Spleen (tissue), 11 donors: ENCODE data around the gene ATP6V0E1. TPM values are rescaled to one million over a fixed set of nuclear protein-coding genes. Genes with fewer than 3 reads are reported as not detected.
A peak's percentile ranks its signal among the peaks of the same experiment; 100 is the strongest.

Experiments used
- DNase-seq: peaks from one replicate; pipeline ENCODE4 v3.0.0-alpha.2; 2020
- H3K27ac ChIP-seq, 8 donors: fragments of 200-600 bp; sonication (generic) in 7 of 8; 1 replicate in 4 of 8; 2 replicates in 4 of 8; pipeline versions ENCODE4 v1.5.0 to v1.8.0; 2016 to 2021; ENCODE audit warnings: inconsistent platforms in 4 of 8, mild to moderate bottlenecking in 4 of 8, moderate library complexity in 1 of 8
- H3K27me3 ChIP-seq, 7 donors: fragments of 200-600 bp; sonication (generic) in 6 of 7; replicated peaks in 1 of 7; 1 replicate in 4 of 7; 2 replicates in 3 of 7; pipeline versions ENCODE4 v1.5.0 to v1.8.0; 2016 to 2021; ENCODE audit warnings: inconsistent platforms in 3 of 7, mild to moderate bottlenecking in 1 of 7
- H3K36me3 ChIP-seq, 6 donors: fragments of 200-600 bp; sonication (generic) in 5 of 6; 1 replicate in 4 of 6; 2 replicates in 2 of 6; pipeline versions ENCODE4 v1.5.0 to v1.8.0; 2016 to 2021; ENCODE audit warnings: inconsistent platforms in 2 of 6
- H3K4me1 ChIP-seq, 6 donors: fragments of 200-600 bp; sonication (generic) in 5 of 6; 1 replicate in 3 of 6; 2 replicates in 3 of 6; pipeline versions ENCODE4 v1.5.0 to v1.8.0; 2016 to 2021; ENCODE audit warnings: inconsistent platforms in 3 of 6
- H3K4me3 ChIP-seq, 8 donors: fragments of 200-600 bp; sonication (generic) in 7 of 8; 1 replicate in 4 of 8; 2 replicates in 4 of 8; pipeline versions ENCODE4 v1.5.0 to v1.8.0; 2016 to 2021; ENCODE audit warnings: inconsistent platforms in 4 of 8, mild to moderate bottlenecking in 4 of 8, moderate library complexity in 2 of 8
- H3K9me3 ChIP-seq, 8 donors: fragments of 200-600 bp; sonication (generic) in 7 of 8; 1 replicate in 4 of 8; 2 replicates in 4 of 8; pipeline versions ENCODE4 v1.5.0 to v1.8.0; 2016 to 2021; ENCODE audit warnings: inconsistent platforms in 4 of 8
- POLR2A ChIP-seq, 3 donors: fragments of 450-650 bp; IDR thresholded peaks; one replicate each; pipeline ENCODE4 v1.5.1; 2017; ENCODE audit warnings: antibody characterized with exemption in 3 of 3, mild to moderate bottlenecking in 1 of 3
- POLR2AphosphoS5 ChIP-seq, 3 donors: sonication (generic); formaldehyde crosslinking; IDR thresholded peaks; one replicate each; pipeline ENCODE4 v1.5.1; 2017; ENCODE audit warnings: antibody characterized with exemption in 3 of 3
- WGBS, 5 donors: extraction: QIAGEN DNeasy Blood & Tissue Kit in 3 of 5; methylation state at CpG; one replicate each; pipeline versions ENCODE4 v1.1.5 to v1.1.7; 2013 to 2018; 5-methylcytosine and 5-hydroxymethylcytosine counted together
- intact Hi-C: fragments of 100-400 bp; cut with DNase I; formaldehyde crosslinking; loops from one replicate; pipeline ENCODE4 v1.15.0; 2023; ENCODE audit warnings: low total_unique reads
- polyA plus RNA-seq, 3 donors: library from polyadenylated mRNA; stranded (reverse); fragments of 200-250 nt; gene quantifications; one replicate each; pipeline ENCODE4 v1.2.1, GENCODE V29; 2013
- total RNA-seq, 7 donors: library from RNA; depleted of rRNA in 3 of 7; stranded (reverse); fragments of >200 nt in 3 of 7; fragmentation: NEBNext Ultra II Directional in 4 of 7; extraction: Animal tissue kit (Norgen Biotek cat#: 25700) in 4 of 7; gene quantifications; one replicate each; pipeline versions ENCODE4 v1.1.0 to v1.2.1, GENCODE V29; 2016 to 2021
- TF ChIP-seq, protein P1 (sequence below), 11 experiments: fragments of 200-600 bp in 7 of 11; fragments of 450-650 bp in 4 of 11; sonication (generic) in 4 of 11; IDR thresholded peaks in 8 of 11; conservative IDR thresholded peaks in 3 of 11; 1 replicate in 7 of 11; 2 replicates in 4 of 11; pipeline versions ENCODE4 v1.4.0 to v1.8.0; 2016 to 2021; ENCODE audit warnings: antibody characterized with exemption in 11 of 11, inconsistent platforms in 4 of 11, mild to moderate bottlenecking in 1 of 11
- donor health status: healthy with polysubstance abuse.
- donor health status: DM: no; HTN: no; CAD: no; lungs with moderate emphysema.
- donor health status: DM: no; HTN: no; CAD: no.
- donor health status: Bipolar disorder and iron deficiency.
- donor health status: healthy.
- donor health status: DM: no; HTN: no; CAD: no.
- donor health status: DM: yes; HTN: yes; CAD: no.

Gene ATP6V0E1
- total and polyA plus RNA-seq, 10 donors, result 185 to 314 (median 212) TPM

- DNase-seq, result no peak
- TF ChIP-seq POLR2AphosphoS5 (IDR thresholded peaks at IDR 0.05) (no peak), POLR2A (IDR thresholded peaks at IDR 0.05) (no peak)
- TF ChIP-seq, protein P1, sequence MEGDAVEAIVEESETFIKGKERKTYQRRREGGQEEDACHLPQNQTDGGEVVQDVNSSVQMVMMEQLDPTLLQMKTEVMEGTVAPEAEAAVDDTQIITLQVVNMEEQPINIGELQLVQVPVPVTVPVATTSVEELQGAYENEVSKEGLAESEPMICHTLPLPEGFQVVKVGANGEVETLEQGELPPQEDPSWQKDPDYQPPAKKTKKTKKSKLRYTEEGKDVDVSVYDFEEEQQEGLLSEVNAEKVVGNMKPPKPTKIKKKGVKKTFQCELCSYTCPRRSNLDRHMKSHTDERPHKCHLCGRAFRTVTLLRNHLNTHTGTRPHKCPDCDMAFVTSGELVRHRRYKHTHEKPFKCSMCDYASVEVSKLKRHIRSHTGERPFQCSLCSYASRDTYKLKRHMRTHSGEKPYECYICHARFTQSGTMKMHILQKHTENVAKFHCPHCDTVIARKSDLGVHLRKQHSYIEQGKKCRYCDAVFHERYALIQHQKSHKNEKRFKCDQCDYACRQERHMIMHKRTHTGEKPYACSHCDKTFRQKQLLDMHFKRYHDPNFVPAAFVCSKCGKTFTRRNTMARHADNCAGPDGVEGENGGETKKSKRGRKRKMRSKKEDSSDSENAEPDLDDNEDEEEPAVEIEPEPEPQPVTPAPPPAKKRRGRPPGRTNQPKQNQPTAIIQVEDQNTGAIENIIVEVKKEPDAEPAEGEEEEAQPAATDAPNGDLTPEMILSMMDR (IDR thresholded peaks at IDR 0.05 in 8 of 11, conservative IDR thresholded peaks at IDR 0.05 in 3 of 11), result no peak
- Histone ChIP-seq H3K9me3 (no peaks in the 10 kb centered on the region), H3K4me1 (peaks cover 18 to 61% (median 38%) of the 10 kb centered on the region in 6 donors), H3K4me3 (peak overlapping the region; percentile 97 to 100 (median 100)), H3K36me3 (peaks cover 0 to 12% (median 0%) of the 10 kb centered on the region in 6 donors), H3K27me3 (peaks cover 0 to 4% (median 0%) of the 10 kb centered on the region in 7 donors), H3K27ac (peak overlapping the region; percentile 27 to 100 (median 100))
- intact Hi-C loops, result no loop called here
- WGBS, 5 donors, result 24 to 35% (median 30%) methylated on average over 10 of the region's 10 CpGs
These were observed 71.6 kb downstream of the ATP6V0E1 start for GRCh38 chr5:173055042-173055721.

GRCh38 chr5:173055722-173055982 is 72.1 kb downstream of the ATP6V0E1 start:
- no peak for DNase-seq
- peaks cover 0 to 17% (median 1%) of the 10 kb centered on the region in 6 donors for H3K36me3 ChIP-seq
- peaks cover 0 to 4% (median 0%) of the 10 kb centered on the region in 7 donors for H3K27me3 ChIP-seq
- H3K4me3 ChIP-seq, result peak overlapping the region; percentile 97 to 100 (median 100)
- TF ChIP-seq, protein P1 (IDR thresholded peaks at IDR 0.05 in 8 of 11, conservative IDR thresholded peaks at IDR 0.05 in 3 of 11), result no peak
- TF ChIP-seq POLR2AphosphoS5 (IDR thresholded peaks at IDR 0.05) (no peak), POLR2A (IDR thresholded peaks at IDR 0.05) (no peak)
- H3K4me1 ChIP-seq, result peaks cover 18 to 65% (median 41%) of the 10 kb centered on the region in 6 donors
- peak overlapping the region; percentile 27 to 100 (median 100) for H3K27ac ChIP-seq
- WGBS, 5 donors, result 0 to 3% (median 1%) methylated on average over 11 of the region's 11 CpGs
- no peaks in the 10 kb centered on the region for H3K9me3 ChIP-seq
- intact Hi-C loops, result no loop called here

DNA sequence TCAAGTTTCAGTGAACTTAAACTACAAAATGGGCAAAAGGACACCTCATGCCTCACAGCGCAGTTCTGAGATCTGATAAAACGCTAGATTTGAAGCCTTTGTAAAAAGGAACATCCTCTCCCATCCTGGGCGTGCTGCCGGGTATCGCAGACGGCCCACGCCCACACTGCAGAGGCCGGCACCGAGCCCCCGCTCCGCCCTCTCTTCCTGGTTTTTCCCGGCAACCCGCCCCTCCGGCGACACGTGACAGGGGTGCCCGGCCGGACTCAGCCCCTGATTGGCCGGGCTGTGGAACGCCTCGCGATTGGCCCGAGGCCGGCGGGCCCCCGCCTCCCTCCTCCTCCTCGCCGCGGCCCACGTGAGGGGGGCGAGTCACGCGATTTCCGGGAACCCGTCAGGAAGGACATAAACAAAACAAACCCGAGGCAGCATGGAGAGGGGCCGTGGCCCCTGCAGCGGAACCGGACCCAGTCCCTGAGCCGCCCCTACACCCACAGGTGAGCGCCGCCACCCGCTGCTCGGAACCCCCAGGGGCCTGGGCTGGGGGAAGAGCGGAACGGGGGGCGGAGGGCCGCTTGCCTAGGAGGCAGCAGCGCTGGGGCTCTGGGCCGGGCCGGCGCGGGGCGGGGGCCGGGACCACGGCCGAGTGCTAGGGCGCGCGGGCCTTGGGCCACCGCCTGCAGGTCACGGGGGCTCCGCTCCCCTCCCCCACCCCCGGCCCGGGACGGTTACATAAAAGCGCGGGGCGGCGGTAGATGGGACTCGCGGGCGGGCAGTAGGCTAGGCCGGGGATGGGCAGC is 72.6 kb downstream of the ATP6V0E1 start, which contains the start of gene CREBRF:
TSS of gene CREBRF (plus strand) at position 370 of the 800 bp plus-strand sequence. CDS start 24,424 bp downstream, outside the sequence.
- Histone ChIP-seq H3K9me3 (no peaks in the 10 kb centered on the region), H3K36me3 (peaks cover 0 to 22% (median 2%) of the 10 kb centered on the region in 6 donors), H3K27ac (peak within 1 kb of the TSS; percentile 89 to 100 (median 100)), H3K4me3 (peak within 1 kb of the TSS; percentile 97 to 100 (median 100)), H3K27me3 (peaks cover 0 to 2% (median 0%) of the 10 kb centered on the region in 7 donors), H3K4me1 (peaks cover 18 to 68% (median 46%) of the 10 kb centered on the region in 6 donors)
- TF ChIP-seq POLR2AphosphoS5 (IDR thresholded peaks at IDR 0.05) (peak; percentile 92 to 95 (median 95)), POLR2A (IDR thresholded peaks at IDR 0.05) (peak in 2 of 3 donors; percentile 36 to 67)
- TF ChIP-seq, protein P1 (IDR thresholded peaks at IDR 0.05 in 8 of 11, conservative IDR thresholded peaks at IDR 0.05 in 3 of 11), result peak in 1 of 11 experiments; percentile 6
- 0 to 1% (median 0%) methylated on average over 39 to 74 of the region's 74 CpGs for WGBS, 5 donors
- intact Hi-C loops, result no loop called here
- DNase-seq, result peak; percentile 99

DNA sequence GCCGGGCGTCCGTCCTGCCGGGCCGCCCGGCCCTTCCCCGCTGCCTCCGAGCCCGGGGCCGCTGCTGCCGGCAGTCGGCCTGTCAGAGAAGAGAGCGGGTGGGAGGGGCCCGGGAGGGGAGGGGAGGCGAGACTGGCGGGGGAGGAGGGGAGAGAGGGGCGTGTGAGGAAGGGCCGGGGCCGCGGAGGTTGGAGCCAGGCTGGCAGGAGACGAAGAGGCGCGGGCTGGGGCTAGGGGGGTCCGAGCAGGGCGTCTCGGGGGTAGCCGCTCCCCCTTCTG is 73.2 kb downstream of the ATP6V0E1 start:
- H3K27ac ChIP-seq, result peak overlapping the region; percentile 89 to 100 (median 100)
- peaks cover 18 to 68% (median 52%) of the 10 kb centered on the region in 6 donors for H3K4me1 ChIP-seq
- no peaks in the 10 kb centered on the region for H3K27me3 ChIP-seq
- 0 to 1% (median 1%) methylated on average over 21 to 26 of the region's 27 CpGs; no CpG with 5 or more reads in 1 of the 5 donors for WGBS, 5 donors
- H3K36me3 ChIP-seq, result peaks cover 0 to 22% (median 2%) of the 10 kb centered on the region in 6 donors
- intact Hi-C loops, result no loop called here
- TF ChIP-seq POLR2A (IDR thresholded peaks at IDR 0.05) (no peak), POLR2AphosphoS5 (IDR thresholded peaks at IDR 0.05) (no peak)
- TF ChIP-seq, protein P1 (IDR thresholded peaks at IDR 0.05 in 8 of 11, conservative IDR thresholded peaks at IDR 0.05 in 3 of 11), result no peak
- H3K4me3 ChIP-seq, result peak overlapping the region; percentile 97 to 100 (median 100)
- no peaks in the 10 kb centered on the region for H3K9me3 ChIP-seq
- no peak for DNase-seq
